Neural progenitor cell (in vitro differentiated cells): ENCODE data around the gene ALG12.

Experiments used
- EZH2 ChIP-seq: fragments of 200-600 bp; sonication (generic); IDR thresholded peaks from 2 replicates; pipeline ENCODE4 v1.6.1; 2017; ENCODE audit warnings: antibody characterized with exemption, mild to moderate bottlenecking, moderate library complexity
- EZH2phosphoT487 ChIP-seq: fragments of 200-600 bp; sonication (generic); IDR thresholded peaks from 2 replicates; pipeline ENCODE4 v1.6.1; 2017; ENCODE audit warnings: antibody characterized with exemption
- TF ChIP-seq, protein P1 (sequence below): fragments of 200-600 bp; sonication (generic); IDR thresholded peaks from 2 replicates; pipeline ENCODE4 v1.5.1; 2017; ENCODE audit warnings: antibody characterized with exemption, mild to moderate bottlenecking

DNA sequence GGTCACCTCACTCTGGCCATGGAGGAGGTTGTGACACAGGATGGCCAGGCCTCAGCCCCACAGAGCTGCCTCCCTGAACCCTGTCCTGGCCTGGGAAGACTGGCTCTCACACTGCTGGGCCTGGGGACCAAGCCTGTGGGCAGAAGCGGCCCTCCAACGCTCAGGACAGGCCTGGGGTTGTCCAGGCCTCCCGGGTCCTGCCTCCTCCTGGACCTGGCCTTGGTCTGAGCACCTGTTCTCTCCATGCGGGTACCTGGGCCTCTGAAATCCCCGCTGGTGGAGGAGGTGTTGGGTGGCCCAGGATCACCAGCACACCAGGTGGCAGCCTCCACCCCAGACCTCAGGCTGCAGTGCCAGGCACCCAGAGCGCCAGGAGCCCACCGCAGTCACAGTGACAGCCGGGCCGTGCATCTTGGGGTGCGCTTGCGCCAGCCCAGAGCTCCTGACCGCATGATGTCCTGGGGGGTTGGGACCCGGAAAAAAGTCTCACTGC, 26.2 kb upstream of the ALG12 start:
- TF ChIP-seq EZH2phosphoT487 (no peak), EZH2 (no peak)
- TF ChIP-seq, protein P1, sequence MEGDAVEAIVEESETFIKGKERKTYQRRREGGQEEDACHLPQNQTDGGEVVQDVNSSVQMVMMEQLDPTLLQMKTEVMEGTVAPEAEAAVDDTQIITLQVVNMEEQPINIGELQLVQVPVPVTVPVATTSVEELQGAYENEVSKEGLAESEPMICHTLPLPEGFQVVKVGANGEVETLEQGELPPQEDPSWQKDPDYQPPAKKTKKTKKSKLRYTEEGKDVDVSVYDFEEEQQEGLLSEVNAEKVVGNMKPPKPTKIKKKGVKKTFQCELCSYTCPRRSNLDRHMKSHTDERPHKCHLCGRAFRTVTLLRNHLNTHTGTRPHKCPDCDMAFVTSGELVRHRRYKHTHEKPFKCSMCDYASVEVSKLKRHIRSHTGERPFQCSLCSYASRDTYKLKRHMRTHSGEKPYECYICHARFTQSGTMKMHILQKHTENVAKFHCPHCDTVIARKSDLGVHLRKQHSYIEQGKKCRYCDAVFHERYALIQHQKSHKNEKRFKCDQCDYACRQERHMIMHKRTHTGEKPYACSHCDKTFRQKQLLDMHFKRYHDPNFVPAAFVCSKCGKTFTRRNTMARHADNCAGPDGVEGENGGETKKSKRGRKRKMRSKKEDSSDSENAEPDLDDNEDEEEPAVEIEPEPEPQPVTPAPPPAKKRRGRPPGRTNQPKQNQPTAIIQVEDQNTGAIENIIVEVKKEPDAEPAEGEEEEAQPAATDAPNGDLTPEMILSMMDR, result no peak
